ENCODE data around the gene SMC1A. TPM values are rescaled to one million over a fixed set of nuclear protein-coding genes. Genes with fewer than 3 reads are reported as not detected.

SMC1A gene
- total RNA-seq, 1 experiment from 2014 or later, result 89.3 TPM

GRCh38 chrX:53422086-53422860 lies at the start of gene SMC1A (continued):
- TF ChIP-seq ATF2 (CRISPR knock-in tag; IDR thresholded peaks at IDR 0.05; ENCODE audit: borderline replicate concordance, low read depth), result no peak
- no peak for TF ChIP-seq NFYB (CRISPR knock-in tag; conservative IDR thresholded peaks at IDR 0.05; ENCODE audit: low read depth)
- no peak for TF ChIP-seq FOXJ3 (CRISPR knock-in tag; IDR thresholded peaks at IDR 0.05; ENCODE audit: borderline replicate concordance)
- TF ChIP-seq FOXP1 (CRISPR knock-in tag; IDR thresholded peaks at IDR 0.05; ENCODE audit: borderline replicate concordance), result 0 out of 2 replicates have a peak, but pooled peaks have one; percentile 41
- TF ChIP-seq ZNF219 (CRISPR knock-in tag; IDR thresholded peaks at IDR 0.05; ENCODE audit: borderline replicate concordance), result no peak
- no peak for TF ChIP-seq CBFB (CRISPR knock-in tag; IDR thresholded peaks at IDR 0.05; ENCODE audit: low read depth)
- TF ChIP-seq E2F1 (CRISPR knock-in tag; IDR thresholded peaks at IDR 0.05), result no peak
- TF ChIP-seq CDX4 (CRISPR knock-in tag; IDR thresholded peaks at IDR 0.05; ENCODE audit: borderline replicate concordance), result no peak
- no peak for TF ChIP-seq MLX (CRISPR knock-in tag; IDR thresholded peaks at IDR 0.05)
- TF ChIP-seq SMAD4 (CRISPR knock-in tag; IDR thresholded peaks at IDR 0.05), result no peak
- no peak for TF ChIP-seq TP53 (CRISPR knock-in tag; IDR thresholded peaks at IDR 0.05)

- no peaks in the 10 kb centered on the region for H3K36me3 Mint-ChIP-seq
- DNase-seq (ENCODE audit: low spot score) (no peak), ATAC-seq (no peak)
- H3K4me3 Mint-ChIP-seq, result no peak overlapping the region
- H3K27me3 Mint-ChIP-seq (ENCODE audit: low read depth), result peaks cover 16% of the 10 kb centered on the region
- H3K9me3 Mint-ChIP-seq, result no peaks in the 10 kb centered on the region
- CTCF ChIA-PET, result no interaction called here
- POLR2A ChIA-PET, result no interaction called here
- TF ChIP-seq MYBL2 (CRISPR knock-in tag; IDR thresholded peaks at IDR 0.05) (no peak), ZBTB21 (CRISPR knock-in tag; IDR thresholded peaks at IDR 0.05; ENCODE audit: borderline replicate concordance) (no peak), RORB (CRISPR knock-in tag; IDR thresholded peaks at IDR 0.05) (no peak), PRDM15 (CRISPR knock-in tag; IDR thresholded peaks at IDR 0.05) (no peak), ESRRA (CRISPR knock-in tag; IDR thresholded peaks at IDR 0.05; ENCODE audit: borderline replicate concordance) (no peak), NR3C1 (CRISPR knock-in tag; conservative IDR thresholded peaks at IDR 0.05; ENCODE audit: low read depth) (no peak), IRF1 (CRISPR knock-in tag; IDR thresholded peaks at IDR 0.05) (no peak), ZNF232 (CRISPR knock-in tag; IDR thresholded peaks at IDR 0.05) (no peak), E2F1 (CRISPR knock-in tag; IDR thresholded peaks at IDR 0.05) (no peak), SP1 (CRISPR knock-in tag; conservative IDR thresholded peaks at IDR 0.05) (no peak), ATF3 (CRISPR knock-in tag; conservative IDR thresholded peaks at IDR 0.05) (no peak), MXD4 (CRISPR knock-in tag; IDR thresholded peaks at IDR 0.05; ENCODE audit: borderline replicate concordance) (no peak), SMAD4 (CRISPR knock-in tag; IDR thresholded peaks at IDR 0.05) (no peak), FOXP4 (CRISPR knock-in tag; IDR thresholded peaks at IDR 0.05) (no peak), PRRX2 (CRISPR knock-in tag; IDR thresholded peaks at IDR 0.05) (no peak)
- H3K27ac Mint-ChIP-seq, result no peak overlapping the region
- H3K4me1 Mint-ChIP-seq, result no peaks in the 10 kb centered on the region
Measured at GRCh38 chrX:53471346-53471745, 48.9 kb upstream of the SMC1A start.

All from WTC11 (cell line).